Hypothalamus (tissue), 51 donors: Measurements from ENCODE around the gene PLXNA2.
A peak's percentile ranks its signal among the peaks of the same experiment; 100 is the strongest.

Source experiments
- DNase-seq, 51 donors: peaks; one replicate each; lab custom pipeline; 2025; lab: John Stamatoyannopoulos, UW

The PLXNA2 gene

GRCh38 chr1:208009706-208010444 is 234.3 kb downstream of the PLXNA2 start:
- DNase-seq, result no peak

GRCh38 chr1:208009303-208009702 is 234.9 kb downstream of the PLXNA2 start:
- no peak for DNase-seq

- no peak for DNase-seq
Measured at GRCh38 chr1:208008534-208008933, 235.7 kb downstream of the PLXNA2 start.

- no peak for DNase-seq
Measured at GRCh38 chr1:208007938-208008342, 236.2 kb downstream of the PLXNA2 start.

- no peak for DNase-seq
Measured at GRCh38 chr1:208007319-208007937, 236.8 kb downstream of the PLXNA2 start.

GRCh38 chr1:208006258-208006920 is 237.8 kb downstream of the PLXNA2 start:
- DNase-seq, result no peak

- no peak for DNase-seq
Measured at GRCh38 chr1:208004851-208005250, 239.3 kb downstream of the PLXNA2 start.

GRCh38 chr1:208003241-208003640 is 240.9 kb downstream of the PLXNA2 start:
- DNase-seq, result no peak

GRCh38 chr1:208002672-208003071 is 241.5 kb downstream of the PLXNA2 start:
- no peak for DNase-seq

GRCh38 chr1:208002078-208002477 is 242.1 kb downstream of the PLXNA2 start:
- no peak for DNase-seq

- DNase-seq, result no peak
Measured at GRCh38 chr1:208000504-208000903, 243.7 kb downstream of the PLXNA2 start.

GRCh38 chr1:207999972-208000371 is 244.2 kb downstream of the PLXNA2 start:
- no peak for DNase-seq

- DNase-seq, result no peak
Measured at GRCh38 chr1:207999274-207999915, 244.8 kb downstream of the PLXNA2 start.

- DNase-seq, result no peak
Measured at GRCh38 chr1:207998691-207999090, 245.5 kb downstream of the PLXNA2 start.

- DNase-seq, result peak in 36 of 51 donors; percentile 2 to 73 (median 38)
Measured at GRCh38 chr1:207997486-207998268, 246.5 kb downstream of the PLXNA2 start.

GRCh38 chr1:207996636-207997035 is 247.5 kb downstream of the PLXNA2 start:
- no peak for DNase-seq

GRCh38 chr1:207995576-207995975 is 248.6 kb downstream of the PLXNA2 start:
- no peak for DNase-seq

GRCh38 chr1:207993477-207994445 is 250.4 kb downstream of the PLXNA2 start:
- no peak for DNase-seq

- no peak for DNase-seq
Measured at GRCh38 chr1:207992677-207993236, 251.4 kb downstream of the PLXNA2 start.
